CD4-positive, alpha-beta T cell treated with Interferon alpha-2 for 1 hour (primary cell): Measurements from ENCODE around the gene PGAP2.
"Not testable (repeated sequence)": the region's sequence is repeated elsewhere in the genome, so short reads cannot be mapped to it uniquely, and the experiment has no call there.

ENCODE experiments used
- DNase-seq, 2 donors: peaks; one replicate each; pipeline ENCODE4 v3.0.0-alpha.2; 2020 to 2022

The PGAP2 gene

DNA sequence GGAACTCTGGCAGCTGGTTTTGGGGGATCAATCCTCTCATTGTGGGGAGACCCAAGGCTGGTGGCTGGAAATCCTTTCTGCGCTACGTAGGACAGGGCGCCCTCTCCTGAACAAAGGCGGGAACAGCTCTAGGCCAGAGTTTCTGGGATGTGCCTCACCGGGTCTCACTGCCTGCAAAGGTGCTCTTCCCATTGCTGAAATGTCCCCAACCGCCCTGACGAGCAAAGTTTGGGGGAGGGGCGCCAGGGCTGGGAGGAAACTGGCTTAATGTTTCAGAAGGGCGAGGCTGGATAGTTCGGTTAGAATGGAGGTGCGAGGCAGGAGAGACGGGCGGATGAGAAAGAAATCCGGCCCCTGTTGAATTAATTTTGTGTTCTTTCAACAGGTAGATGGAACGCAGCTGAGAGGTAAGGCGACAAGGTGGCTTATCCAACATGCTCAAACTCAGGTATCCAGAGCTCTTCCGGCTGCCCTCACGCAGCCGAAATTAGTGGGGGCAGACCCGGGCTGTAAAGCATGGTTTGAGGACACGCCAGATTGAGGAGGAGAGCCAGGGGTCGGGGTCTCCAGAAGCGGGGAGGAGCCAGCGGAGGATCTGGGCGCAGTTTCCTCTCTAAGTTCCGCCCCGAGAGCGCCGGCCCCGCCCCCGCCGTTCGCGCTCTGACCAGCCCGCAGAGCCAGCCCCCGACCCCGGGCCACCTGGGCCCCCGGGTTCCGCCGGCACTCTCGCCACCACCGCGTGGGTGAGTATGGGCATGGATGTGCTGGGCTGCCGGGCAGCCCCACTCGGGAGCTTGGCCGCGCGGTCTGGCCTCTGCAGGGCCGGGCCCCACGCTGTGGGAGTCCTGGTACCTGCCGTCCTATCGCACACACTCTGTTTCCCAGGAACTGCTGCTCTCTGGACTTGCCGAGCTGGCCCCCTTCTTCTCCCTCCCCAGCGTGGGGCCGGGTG is at the start of gene PGAP2:
PGAP2 (plus strand) TSS at position 652 of the 952 bp plus-strand sequence. CDS start 2,700 bp downstream, outside the sequence.
- DNase-seq, result peak; percentile 57 to 68

DNA sequence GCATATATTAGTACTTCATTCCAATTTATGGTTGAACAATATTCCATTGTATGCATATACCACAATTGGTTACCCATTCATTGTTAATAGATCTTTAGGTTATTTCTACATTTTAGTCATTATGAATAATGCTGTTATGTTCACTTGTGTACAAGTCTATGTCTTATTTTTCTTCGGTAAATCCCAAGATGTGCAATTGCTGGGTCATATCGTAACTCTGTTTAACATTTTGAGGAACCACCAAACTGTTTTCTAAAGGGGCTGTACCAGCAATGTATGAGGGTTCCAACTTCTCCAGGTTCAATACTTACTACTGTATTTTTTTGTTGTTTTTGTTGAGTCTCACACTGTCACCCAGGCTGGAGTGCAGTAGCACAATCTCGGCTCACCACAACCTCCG is 44.1 kb upstream of the PGAP2 start:
- no peak for DNase-seq

DNA sequence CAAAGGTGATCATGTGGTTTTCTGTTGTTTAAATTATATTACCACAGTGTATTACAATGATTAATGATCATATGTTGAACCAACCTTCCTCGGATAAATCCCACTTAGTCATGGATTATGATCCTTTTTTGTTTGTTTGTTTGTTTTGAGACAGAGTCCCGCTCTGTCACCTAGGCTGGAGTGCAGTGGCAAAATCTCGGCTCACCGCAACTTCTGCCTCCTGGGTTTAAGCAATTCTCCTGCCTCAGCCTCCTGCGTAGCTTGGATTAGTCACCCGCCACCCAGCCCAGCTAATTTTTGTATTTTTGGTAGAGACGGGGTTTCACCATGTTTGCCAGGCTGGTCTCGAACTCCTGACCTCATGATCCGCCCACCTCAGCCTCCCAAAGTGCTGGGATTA is 41.5 kb upstream of the PGAP2 start:
- not testable (repeated sequence) for DNase-seq

DNA sequence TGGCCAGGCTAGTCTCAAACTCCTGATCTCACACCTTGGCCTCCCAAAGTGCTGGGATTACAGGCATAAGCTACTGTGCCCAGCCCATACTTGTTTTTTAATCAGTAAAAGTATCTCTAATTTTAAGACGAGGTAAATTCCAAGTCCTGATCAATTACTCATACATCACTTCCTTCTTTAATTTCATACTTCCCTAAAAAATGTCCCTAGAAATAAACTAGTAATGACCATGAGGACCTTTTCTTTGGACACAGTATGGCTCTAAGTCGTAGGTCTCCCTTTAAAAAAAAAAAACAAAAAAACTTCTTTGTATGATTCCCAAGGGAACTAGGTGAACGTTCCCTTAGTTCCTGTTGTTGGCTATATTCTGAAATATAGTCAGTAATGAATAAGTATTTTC is 40.8 kb upstream of the PGAP2 start:
- no peak for DNase-seq

DNA sequence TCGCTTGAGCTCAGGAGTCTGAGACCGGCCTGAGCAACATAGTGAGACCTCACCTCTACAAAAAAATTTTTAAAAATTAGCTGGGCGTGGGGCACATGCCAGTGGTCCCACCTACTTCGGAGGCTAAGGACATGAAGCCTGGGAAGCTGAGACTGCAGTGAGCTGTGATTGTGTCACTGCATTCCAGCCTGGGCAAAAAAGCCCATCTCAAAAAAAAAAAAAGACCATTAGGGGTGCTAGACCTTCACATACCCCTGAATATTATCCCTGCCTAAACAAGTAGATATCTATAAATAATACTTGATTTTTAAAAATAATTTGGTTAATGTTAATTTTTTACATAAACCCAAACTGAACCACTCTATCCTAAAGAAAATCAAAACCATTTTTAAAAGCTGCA is 35.2 kb upstream of the PGAP2 start:
- no peak for DNase-seq

DNA sequence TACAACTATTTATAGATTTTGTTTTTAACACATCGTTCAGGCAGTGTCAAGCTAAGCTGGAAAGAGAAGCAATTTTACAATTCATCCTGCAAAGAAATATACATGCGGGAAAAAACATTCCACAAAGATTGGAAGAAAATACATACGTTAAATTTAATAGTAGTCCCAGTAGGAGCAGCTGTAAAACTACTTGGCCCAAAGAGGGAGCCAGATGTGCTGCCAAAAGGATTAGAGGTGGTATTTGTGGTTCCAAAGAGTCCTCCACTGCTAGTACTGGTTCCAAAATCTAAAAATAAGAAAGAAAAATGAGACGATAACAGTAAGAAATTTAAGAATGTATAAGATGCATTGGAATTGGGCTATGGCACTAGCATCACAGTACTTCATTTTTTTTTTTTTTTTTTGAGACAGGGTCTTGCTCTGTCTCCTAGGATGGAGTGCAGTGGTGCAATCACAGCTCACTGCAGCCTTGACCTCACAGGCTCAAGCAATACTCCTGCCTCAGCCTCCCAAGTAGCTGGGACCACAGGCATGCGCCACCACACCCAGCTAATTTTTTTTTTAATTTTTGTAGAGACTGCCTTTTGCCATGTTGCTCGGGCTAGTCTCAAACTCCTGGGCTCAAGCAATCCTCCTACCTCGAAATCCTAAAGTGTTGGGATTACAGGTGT is 32.5 kb upstream of the PGAP2 start:
- DNase-seq, result no peak

DNA sequence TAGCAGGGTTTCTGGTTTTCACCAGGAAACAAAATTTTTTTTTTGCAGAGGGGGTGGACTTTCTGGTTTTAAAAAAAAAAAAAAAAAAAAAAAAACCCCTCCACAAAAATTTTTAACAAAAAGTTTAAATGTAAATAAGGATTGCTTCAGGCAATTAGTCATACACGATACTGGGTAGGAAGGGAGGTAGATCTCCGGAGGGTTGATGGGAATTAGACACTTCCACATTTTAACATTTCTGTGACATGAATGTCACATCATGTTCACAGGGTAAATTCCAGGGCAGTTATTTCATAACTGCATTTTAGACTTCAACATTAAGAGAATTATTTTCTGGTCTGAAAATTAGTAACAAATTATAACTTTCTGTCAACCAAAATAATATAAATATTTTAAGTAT is 26.9 kb upstream of the PGAP2 start:
- DNase-seq, result peak in 1 of 2 donors; percentile 13

DNA sequence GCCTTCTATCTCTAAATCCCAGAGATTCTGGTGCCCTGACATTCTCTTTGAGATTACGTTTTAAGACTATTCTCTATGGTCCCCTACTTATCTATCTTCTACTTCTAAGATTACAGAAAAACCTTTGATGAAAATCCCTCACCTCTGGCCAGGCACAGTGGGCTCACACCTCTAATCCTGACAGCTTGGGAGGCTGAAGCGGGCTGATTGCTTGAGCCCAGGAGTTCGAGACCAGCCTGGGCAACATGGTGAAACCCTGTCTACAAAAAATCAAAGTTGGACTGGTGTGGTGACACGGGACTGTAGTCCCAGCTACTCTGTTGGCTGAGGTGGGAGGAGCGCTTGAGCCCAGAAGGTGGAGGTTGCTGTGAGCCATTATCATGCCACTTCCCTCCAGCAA is 25.4 kb upstream of the PGAP2 start:
- no peak for DNase-seq

DNA sequence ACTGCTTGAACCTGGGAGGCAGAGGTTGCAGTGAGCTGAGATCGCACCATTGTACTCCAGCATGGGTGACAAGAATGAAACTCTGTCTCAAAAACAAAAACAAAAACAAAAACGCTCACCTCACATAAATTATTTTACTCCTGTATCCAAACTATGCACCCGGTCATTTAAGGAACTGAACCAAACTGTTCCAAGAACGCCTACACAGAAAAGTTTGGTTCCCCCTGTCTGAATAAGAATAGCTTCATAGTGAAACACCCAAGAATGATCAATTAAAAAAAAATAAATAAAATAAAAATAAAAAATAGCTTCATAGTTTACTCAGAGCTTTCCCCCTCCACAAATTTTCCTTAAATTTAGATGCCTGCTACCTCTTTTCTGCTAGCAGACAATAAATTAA is 24.7 kb upstream of the PGAP2 start:
- DNase-seq, result no peak

DNA sequence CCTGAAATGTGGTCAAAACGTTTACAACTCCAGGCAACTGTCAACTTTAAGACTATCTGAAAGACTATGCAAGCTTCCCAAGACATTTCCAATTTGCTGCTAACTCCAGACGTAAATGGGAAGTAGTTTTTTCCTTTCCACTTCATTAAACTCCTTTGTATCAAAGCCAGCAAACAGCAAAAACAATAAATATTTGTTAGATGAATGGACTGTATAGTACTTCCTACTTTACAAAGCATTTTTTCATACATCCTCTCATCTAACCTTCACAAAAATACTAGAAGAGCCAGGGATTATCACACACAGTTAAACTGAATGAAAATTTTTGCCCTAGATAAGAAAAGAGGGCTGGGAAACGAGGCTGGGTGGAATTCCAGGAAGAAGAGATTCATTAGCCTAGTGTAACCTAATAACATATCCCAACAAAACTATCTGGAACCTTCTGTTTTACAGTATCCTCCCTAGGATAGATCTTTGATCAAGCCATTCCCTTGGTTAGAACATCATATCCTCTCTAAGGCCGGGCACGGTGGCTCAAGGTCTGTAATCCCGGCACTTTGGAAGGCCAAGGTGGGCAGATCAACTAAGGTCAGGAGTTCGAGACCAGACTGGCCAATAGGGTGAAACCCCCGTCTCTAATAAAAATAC is 21.5 kb upstream of the PGAP2 start:
- no peak for DNase-seq

DNA sequence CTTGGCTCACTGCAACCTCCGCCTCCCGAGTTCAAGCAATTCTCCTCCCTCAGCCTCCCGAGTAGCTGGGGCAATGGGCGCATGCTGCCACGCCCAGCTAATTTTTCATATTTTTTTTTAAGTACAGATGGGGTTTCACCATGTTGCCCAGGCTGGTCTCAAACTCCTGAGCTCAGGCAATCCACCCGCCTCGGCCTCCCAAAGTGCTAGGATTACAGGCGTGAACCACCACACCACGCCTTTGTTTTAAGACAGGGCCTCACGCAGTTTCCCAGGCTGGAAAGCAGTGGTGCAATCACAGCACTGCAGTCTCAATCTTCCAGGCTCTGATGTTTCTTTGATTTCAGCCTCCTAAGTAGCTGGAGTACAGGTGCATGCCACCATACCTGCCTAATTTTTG is 14.0 kb upstream of the PGAP2 start:
- DNase-seq, result not testable (repeated sequence)

DNA sequence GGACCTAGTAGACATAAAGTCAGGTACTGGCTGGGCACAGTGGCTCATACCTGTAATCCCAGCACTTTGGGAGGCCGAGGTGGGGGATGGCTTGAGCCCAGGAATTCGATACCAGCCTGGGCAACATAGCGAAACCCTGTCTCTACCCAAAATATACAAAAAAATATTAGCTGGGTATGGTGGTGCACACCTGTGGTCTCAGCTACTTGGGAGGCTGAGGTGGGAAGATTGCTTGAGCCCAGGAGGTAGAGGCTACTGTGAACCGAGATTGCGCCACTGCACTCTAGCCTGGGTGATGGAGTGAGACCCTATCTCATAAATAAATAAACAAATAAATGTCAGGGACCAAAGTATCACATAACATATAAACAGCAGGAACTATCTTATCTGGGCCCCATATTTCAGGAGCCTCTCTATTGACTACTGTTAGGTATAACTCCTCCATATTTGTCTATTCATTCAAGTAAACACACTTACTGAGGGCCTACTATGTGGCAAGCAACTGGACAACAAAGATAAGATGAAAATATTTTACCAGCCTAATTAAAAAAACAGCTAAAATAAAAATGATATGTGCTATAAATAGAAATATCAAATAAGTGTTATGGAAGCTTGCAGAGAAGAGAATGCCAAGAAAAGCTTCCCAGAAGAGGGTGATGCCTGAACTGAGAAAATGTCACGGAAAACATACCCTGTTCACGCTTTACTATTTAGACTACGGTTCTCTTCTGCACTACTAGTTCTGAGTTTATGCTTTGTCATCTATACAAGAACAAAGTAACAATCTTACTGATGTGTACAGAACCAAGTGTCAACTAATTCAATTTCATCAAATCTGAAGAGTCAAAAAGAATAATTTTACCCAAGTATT is 13.0 kb upstream of the PGAP2 start:
- DNase-seq, result no peak

DNA sequence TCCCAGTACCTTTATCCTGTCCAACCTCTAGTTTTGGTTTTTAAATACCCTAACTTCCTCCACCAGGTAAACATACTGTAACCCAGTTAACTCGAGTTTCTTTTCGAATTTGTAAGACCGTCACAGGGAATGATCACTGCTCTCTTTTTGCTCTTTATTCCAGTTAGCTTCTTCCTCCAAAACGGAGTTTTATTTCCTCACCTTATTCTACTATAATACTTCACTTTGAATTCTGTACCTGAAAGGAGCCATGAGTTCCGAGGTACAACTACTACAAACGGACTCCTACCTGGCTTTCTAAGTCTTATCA is 12.4 kb upstream of the PGAP2 start:
- DNase-seq, result no peak

DNA sequence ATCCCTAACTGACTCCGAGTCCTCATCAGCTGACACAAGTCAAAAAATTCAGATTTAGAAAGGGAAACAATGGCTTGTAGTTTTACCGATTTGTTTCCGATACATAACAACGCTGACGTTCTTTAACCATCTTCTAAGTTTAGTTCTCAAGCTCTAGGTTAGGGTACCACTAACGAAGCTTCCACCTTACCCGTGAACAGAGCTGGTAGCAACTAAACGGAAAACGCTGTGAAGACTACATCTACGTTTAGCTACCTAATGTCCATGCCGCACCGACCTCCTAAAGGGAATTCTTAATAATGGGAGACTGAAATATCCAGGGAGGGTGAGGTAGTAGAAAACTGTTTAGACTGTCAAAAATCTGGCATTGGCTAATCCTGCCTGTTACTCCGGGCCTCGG is 12.0 kb upstream of the PGAP2 start:
- peak in 1 of 2 donors; percentile 26 for DNase-seq

DNA sequence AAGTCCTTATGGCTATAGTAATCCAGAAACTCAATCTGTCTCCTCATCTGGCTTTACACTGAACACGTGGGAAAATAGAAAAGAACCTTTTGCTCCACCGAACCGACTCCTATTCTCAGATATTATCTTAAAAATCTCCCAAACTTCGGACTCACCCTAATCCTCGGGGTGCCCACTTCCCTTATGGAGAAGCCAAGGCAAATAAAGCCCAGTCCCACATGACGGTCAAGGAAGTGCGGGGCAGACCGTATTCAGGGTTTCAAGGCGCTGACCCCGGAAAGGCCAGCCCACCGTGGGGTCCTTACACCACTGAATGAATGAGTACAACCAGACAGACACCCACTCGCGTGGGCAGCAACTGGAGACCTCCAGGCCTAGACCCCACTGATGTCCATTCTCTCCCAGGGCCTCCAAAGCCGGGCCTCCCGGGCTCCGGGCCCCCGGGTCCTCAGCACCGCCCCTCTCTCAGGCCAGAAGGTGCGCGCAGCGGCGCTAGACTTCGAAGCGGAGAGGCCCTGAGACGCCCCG is 11.5 kb upstream of the PGAP2 start:
- DNase-seq, result no peak

DNA sequence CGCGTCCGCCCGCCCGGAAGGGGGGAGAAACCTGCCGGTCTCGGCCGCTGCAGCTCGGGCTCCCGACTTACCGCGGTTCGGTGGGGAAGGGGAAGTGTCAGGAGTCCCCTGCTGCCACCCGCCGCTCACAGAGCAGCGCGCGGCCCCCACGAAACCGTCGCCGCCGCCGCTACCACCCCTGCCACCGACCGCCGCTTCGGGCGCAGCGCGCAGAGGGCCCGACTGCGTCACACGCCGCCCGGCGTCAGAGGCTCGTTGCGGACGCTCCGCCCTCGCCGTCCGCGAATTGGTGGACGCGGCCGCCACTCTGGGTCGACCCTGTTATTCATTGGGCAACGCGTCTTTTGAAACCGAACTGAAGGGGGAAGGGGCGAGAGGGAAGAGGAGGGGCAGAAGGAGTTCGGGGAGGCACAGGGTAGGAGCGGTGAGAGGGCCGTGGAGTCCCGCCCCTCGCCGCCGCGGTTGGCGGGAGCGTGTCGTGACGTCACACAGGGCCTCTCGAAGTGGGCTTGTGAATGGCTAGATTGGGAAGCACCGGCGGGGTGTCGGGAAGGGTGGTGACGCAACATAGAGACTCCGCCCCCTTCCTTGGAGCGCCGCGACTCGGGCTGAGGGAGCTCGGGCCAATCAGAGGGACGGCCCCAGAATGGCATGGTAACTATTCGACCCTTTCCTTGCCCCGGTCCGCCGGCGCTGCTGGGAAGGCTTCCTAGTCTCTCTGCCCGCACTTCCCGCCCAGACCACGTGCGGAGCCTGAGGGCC is 10.8 kb upstream of the PGAP2 start, which contains the start of gene NUP98:
NUP98 (minus strand) TSS at position 226 of the 762 bp plus-strand sequence. CDS start 15,437 bp downstream, outside the sequence.
- DNase-seq, result peak; percentile 100

DNA sequence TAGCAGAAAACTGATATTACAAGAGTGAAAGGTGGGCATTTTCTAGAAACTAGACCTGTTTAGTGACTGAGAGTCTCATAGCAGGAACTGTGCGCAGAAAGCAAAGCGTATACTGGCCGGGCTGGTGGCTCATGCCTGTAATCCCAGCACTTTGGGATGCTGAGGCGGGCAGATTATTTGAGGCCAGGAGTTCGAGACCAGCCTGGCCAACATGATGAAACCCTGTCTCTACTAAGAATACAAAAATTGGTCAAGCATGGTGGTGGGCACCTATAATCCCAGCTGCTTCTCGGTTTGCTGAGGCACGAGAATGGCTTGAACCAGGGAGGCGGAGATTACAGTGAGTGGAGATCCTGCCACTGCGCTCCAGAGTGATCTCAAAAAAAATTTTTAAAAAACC is 9.2 kb upstream of the PGAP2 start:
- no peak for DNase-seq

DNA sequence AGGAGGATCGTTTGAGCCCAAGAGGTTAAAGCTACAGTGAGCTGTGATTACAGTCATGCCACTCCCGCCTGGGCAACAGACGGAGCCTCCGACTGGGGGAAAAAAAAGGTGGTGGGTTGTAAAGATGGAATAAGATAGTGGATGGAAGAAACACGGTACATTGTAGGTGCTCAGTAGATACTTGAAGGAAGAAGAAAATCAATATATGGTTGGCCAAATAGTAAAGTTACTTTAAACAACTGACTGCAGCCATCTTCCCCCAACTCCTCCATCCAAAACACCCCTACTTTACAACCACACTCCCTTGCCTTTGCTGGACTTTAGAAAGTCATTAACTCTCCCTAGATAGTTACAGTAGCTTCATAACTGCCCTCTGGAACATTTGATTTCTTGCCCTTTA is 8.5 kb upstream of the PGAP2 start:
- no peak for DNase-seq

DNA sequence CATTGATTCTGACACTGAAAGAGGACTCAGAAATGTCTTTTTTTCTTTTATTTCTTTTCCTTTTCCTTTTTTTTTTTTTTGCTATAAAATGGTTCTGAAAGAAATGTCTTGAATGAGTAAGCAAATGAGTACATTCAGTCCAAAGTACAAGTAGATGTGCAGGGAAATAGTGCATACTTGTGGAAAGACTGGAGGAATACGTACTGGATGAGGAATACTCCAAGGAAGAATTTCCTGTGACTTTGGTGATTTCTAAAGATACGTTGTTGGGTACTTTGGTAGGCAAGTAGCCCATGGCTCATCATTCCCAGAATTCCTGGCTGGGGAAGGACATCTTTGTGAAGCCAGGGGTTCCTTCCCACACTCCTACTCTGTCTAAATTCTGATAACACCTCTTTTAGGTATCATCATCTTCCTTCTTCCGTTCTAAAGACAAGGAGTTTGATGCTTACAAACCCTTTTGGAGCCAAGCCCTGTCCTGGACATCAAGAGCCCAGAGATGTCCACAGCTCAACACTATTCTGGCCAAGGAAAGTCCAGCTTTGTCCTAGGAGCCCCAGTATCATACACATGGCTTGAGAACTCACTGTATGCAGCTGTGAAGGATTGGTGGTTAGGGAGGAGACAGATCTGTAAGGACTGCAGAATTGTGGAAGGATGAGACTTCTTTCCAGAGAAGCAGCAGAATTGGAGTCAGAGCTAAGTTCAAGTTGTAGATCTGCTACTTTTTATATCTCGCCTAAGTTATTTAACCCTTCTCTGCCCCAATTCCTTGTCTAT is 6.2 kb upstream of the PGAP2 start:
- no peak for DNase-seq

DNA sequence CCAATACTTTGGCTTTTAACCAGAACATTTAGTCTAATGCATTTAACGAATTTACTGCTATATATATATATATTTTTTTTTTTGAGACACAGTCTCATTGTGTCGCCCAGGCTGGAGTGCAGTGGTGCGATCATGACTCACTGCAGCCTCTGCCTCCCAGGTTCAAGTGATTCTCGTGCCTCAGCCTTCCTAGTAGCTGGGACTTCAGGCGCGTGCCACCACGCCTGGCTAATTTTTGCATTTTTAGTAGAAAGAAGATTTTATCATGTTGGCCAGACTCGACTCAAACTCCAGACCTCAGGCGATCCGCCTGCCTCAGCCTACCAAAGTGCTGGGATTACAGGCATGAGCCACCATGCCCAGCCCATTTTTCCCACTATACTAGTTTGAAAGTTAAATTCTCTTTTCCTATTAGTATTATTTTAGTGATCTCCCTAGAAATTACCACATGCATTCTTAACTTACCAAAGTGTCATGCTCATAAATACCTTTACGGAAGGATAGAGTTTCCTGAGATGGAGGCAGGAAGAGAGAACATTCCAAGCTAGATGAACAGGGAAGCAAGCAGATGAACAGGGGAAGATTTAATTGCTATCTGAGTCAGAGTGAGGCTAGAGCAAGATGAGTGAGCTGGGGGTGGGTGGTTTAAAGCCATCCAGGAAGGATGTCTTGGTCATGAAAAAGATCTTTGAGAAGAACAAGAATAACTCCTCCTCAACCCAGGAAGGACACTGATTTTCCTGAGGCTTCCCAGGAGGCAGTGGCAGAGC is 4.4 kb upstream of the PGAP2 start:
- no peak for DNase-seq
